ENCODE data around the gene DDX41. TPM values are rescaled to one million over a fixed set of nuclear protein-coding genes. Genes with fewer than 3 reads are reported as not detected.

Gene DDX41
- total RNA-seq, 1 experiment from 2014 or later: 133 TPM

DNA sequence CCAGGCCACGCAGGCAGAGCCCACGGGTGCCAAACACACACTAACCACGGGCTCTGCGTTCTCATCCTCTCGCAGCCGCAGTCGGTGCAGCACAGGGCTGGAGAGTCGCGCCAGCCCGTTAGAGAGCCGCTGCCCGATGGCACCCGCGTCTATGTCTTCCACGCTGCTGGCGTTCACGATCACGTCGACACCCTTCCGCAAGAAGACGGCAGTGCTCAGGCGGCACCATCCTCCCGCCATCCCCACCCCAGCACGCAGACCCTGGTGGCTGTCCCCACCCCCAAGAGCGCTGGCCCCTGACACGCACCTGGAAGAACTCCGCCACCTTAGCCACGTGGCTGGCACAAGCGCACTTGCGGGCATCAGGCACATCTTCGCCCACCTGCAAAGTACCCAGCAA, 49.3 kb downstream of the DDX41 start:
- H4K20me1 ChIP-seq (ENCODE audit: control insufficient read depth, insufficient read depth, insufficient read length): no peaks in the 10 kb centered on the region
- no peaks in the 10 kb centered on the region for H3K9me3 ChIP-seq (ENCODE audit: control insufficient read depth, low read depth, low read length)
- Mint-ChIP-seq H3K4me3 (no peak overlapping the region), H3K4me1 (peaks cover 17 to 39% of the 10 kb centered on the region in 2 experiments), H3K36me3 (ENCODE audit: insufficient read depth in 1 of 3, low read depth in 3 of 3) (peaks cover 62 to 90% (median 88%) of the 10 kb centered on the region in 3 experiments), H3K9me3 (peaks cover 2 to 11% of the 10 kb centered on the region in 2 experiments; a peak in 1 of 5 replicates), H3K27ac (no peak overlapping the region; a peak in 1 of 7 replicates), H3K27me3 (ENCODE audit: low read depth) (no peaks in the 10 kb centered on the region)
- H3K79me2 ChIP-seq (ENCODE audit: insufficient read depth, low read length): peaks cover 24% of the 10 kb centered on the region; the same call in 1 of the 2 replicates
- no peak overlapping the region for H3K18ac ChIP-seq (ENCODE audit: insufficient read length, low read depth, low read length)
- no peak overlapping the region for H4K5ac ChIP-seq (ENCODE audit: insufficient read length, low read depth, low read length)
- H3K56ac ChIP-seq (ENCODE audit: insufficient read length, low read depth, low read length): no peak overlapping the region
- DNase-seq: no peak
- no peak overlapping the region for H4K91ac ChIP-seq (ENCODE audit: insufficient read length, low read depth, low read length)
- H2BK12ac ChIP-seq (ENCODE audit: insufficient read length, low read depth, low read length): no peak overlapping the region
- no peak overlapping the region for H2AFZ ChIP-seq (ENCODE audit: low read length)
- H3K23me2 ChIP-seq (ENCODE audit: insufficient read length, low read depth, low read length, poor library complexity, severe bottlenecking): peaks cover 4% of the 10 kb centered on the region
- no peak overlapping the region for H3K14ac ChIP-seq (ENCODE audit: insufficient read depth, low read length)
- no peak overlapping the region for H2AK5ac ChIP-seq (ENCODE audit: insufficient read length, low read length)
- no peak overlapping the region for H2BK120ac ChIP-seq (ENCODE audit: low read depth, low read length, poor library complexity, severe bottlenecking)
- no peak overlapping the region for H3T11ph ChIP-seq (ENCODE audit: low read length)
- no peaks in the 10 kb centered on the region for H3K27me3 ChIP-seq (ENCODE audit: insufficient read depth, low read length)
- H3K79me1 ChIP-seq (ENCODE audit: insufficient read depth, low read depth, low read length, poor library complexity, severe bottlenecking): peaks cover 10% of the 10 kb centered on the region
- H3K9ac ChIP-seq (ENCODE audit: extremely low read depth, insufficient read length, low read length): no peak overlapping the region
- peaks cover 14% of the 10 kb centered on the region; the same call in 1 of the 2 replicates for H3K4me1 ChIP-seq (ENCODE audit: insufficient read depth, low read length)
- no peak overlapping the region for H3K23ac ChIP-seq (ENCODE audit: insufficient read length, low read depth, low read length)
- no peak overlapping the region for H2BK20ac ChIP-seq (ENCODE audit: low read depth, low read length, poor library complexity, severe bottlenecking)
- no peak overlapping the region for H2BK15ac ChIP-seq (ENCODE audit: low read depth, low read length)
- TF ChIP-seq, protein P1, sequence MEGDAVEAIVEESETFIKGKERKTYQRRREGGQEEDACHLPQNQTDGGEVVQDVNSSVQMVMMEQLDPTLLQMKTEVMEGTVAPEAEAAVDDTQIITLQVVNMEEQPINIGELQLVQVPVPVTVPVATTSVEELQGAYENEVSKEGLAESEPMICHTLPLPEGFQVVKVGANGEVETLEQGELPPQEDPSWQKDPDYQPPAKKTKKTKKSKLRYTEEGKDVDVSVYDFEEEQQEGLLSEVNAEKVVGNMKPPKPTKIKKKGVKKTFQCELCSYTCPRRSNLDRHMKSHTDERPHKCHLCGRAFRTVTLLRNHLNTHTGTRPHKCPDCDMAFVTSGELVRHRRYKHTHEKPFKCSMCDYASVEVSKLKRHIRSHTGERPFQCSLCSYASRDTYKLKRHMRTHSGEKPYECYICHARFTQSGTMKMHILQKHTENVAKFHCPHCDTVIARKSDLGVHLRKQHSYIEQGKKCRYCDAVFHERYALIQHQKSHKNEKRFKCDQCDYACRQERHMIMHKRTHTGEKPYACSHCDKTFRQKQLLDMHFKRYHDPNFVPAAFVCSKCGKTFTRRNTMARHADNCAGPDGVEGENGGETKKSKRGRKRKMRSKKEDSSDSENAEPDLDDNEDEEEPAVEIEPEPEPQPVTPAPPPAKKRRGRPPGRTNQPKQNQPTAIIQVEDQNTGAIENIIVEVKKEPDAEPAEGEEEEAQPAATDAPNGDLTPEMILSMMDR (conservative IDR thresholded peaks at IDR 0.05): no peak
- no peak overlapping the region for H3K4ac ChIP-seq (ENCODE audit: low read depth, low read length)
- no peak overlapping the region for H2BK5ac ChIP-seq (ENCODE audit: insufficient read length, low read length)
- H3K4me2 ChIP-seq (ENCODE audit: insufficient read depth, insufficient read length, low read length): no peak overlapping the region
- H4K8ac ChIP-seq (replicated peaks; ENCODE audit: insufficient read length, low read depth, low read length): no peak overlapping the region
- H3K27ac ChIP-seq (ENCODE audit: insufficient read length, low read depth, low read length): no peak overlapping the region
- WGBS (ENCODE audit: extremely low coverage, insufficient read length, low lambda C conversion rate): no CpG with 5 or more reads among the region's 31 CpGs

Measured in H9 (cell line).